ENCODE data around the gene GSTM2.
"Not testable (repeated sequence)": the region's sequence is repeated elsewhere in the genome, so short reads cannot be mapped to it uniquely, and the experiment has no call there.

GSTM2 gene

GRCh38 chr1:109687641-109688499 lies 20.0 kb downstream of the GSTM2 start, which contains the start of gene GSTM1:
Gene GSTM1 (plus strand): TSS chr1:109687817. CDS start chr1:109687874, 57 bp downstream.
- H3K4me1 ChIP-seq = no peaks in the 10 kb centered on the region
- no peaks in the 10 kb centered on the region for H3K27me3 ChIP-seq
- H3K9me3 ChIP-seq = no peaks in the 10 kb centered on the region
- no peak for DNase-seq
- H3K4me3 ChIP-seq (ENCODE audit: low read depth, low read length) = no peak within 1 kb of the TSS
- TF ChIP-seq CTCF (IDR thresholded peaks at IDR 0.05; ENCODE audit: low read depth, low read length) = no peak
- H3K36me3 ChIP-seq = no peaks in the 10 kb centered on the region

- no peak overlapping the region for H3K4me3 ChIP-seq (ENCODE audit: low read depth, low read length)
- H3K36me3 ChIP-seq = no peaks in the 10 kb centered on the region
- no peaks in the 10 kb centered on the region for H3K9me3 ChIP-seq
- no peak for DNase-seq
- H3K27me3 ChIP-seq = no peaks in the 10 kb centered on the region
- no peak for TF ChIP-seq CTCF (IDR thresholded peaks at IDR 0.05; ENCODE audit: low read depth, low read length)
- H3K4me1 ChIP-seq = no peaks in the 10 kb centered on the region
These were observed 22.1 kb downstream of the GSTM2 start for GRCh38 chr1:109689844-109690405.

DNA sequence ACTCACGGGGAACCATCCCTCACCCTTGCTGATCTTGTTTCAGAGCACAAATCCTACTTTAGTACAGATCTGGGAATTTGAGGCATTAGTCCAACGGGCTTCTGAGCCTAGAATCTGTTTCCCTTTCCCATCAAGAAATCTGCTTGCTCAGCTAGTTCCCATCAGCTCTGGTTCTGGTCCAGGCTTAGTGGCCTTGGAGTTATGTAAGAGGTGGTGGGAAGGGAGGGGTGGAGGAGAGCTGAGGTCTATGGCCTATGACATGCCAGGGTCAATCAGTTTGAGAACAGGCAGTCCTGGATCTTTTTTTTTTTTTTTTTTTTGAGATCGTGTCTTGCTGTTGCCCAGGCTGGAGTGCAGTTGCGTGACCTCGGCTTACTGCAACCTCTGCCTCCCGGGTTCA lies 23.9 kb downstream of the GSTM2 start:
- Histone ChIP-seq H3K27me3 (no peaks in the 10 kb centered on the region), H3K4me3 (ENCODE audit: low read depth, low read length) (no peak overlapping the region), H3K9me3 (no peaks in the 10 kb centered on the region), H3K4me1 (no peaks in the 10 kb centered on the region), H3K36me3 (no peaks in the 10 kb centered on the region)
- no peak for TF ChIP-seq CTCF (IDR thresholded peaks at IDR 0.05; ENCODE audit: low read depth, low read length)
- no peak for DNase-seq

DNA sequence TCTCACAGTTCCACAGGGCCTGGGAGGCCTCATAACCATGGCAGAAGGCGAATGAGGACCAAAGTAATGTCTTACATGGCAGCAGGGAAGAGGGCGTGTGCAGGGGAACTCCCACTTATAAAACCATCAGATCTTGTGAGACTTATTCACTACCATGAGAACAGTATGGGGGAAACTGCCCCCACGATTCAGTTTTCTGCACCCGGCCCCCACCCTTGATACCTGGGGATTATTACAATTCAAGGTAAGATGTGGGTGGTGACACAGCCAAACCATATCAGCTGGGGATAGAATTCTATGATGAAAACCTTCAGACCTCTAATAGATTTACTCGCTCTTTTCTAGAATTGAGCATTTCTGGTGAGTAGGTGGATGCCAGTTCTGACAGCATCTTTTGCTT lies 26.5 kb downstream of the GSTM2 start:
- DNase-seq, H3K36me3 ChIP-seq: not testable (repeated sequence)

GRCh38 chr1:109695138-109695537 lies 27.3 kb downstream of the GSTM2 start:
- not testable (repeated sequence) for DNase-seq; H3K9me3 ChIP-seq; H3K27me3 ChIP-seq; H3K4me3 ChIP-seq (ENCODE audit: low read depth, low read length); H3K36me3 ChIP-seq; H3K4me1 ChIP-seq

More for the DNA sequence above, 26.5 kb downstream of the GSTM2 start:
- H3K4me3 ChIP-seq (ENCODE audit: low read depth, low read length); H3K27me3 ChIP-seq; H3K9me3 ChIP-seq; H3K4me1 ChIP-seq: not testable (repeated sequence)

DNA sequence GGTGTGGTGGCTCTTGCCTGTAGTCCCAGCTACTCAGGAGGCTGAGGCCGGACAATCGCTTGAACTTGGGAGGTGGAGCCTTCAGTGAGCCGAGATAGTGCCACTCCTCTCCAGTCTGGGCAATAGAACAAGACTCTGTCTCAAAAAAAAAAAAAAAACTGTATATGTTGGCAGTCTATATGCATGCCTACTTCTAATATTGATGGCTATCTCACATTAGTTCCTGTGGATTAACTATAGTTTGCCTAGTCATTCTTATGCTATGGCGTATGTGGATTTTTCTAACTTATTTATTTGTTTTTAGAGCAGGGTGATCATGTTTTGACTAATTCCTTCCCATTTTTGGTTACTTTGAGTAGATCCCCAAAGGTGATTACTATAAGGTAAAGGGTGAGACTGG lies 29.2 kb downstream of the GSTM2 start:
- Histone ChIP-seq H3K27me3 (no peaks in the 10 kb centered on the region), H3K4me3 (ENCODE audit: low read depth, low read length) (no peak overlapping the region), H3K4me1 (no peaks in the 10 kb centered on the region), H3K36me3 (no peaks in the 10 kb centered on the region), H3K9me3 (no peaks in the 10 kb centered on the region)
- no peak for TF ChIP-seq CTCF (IDR thresholded peaks at IDR 0.05; ENCODE audit: low read depth, low read length)
- no peak for DNase-seq

GRCh38 chr1:109697861-109698260 lies 30.0 kb downstream of the GSTM2 start:
- not testable (repeated sequence) for H3K36me3 ChIP-seq; DNase-seq; H3K4me3 ChIP-seq (ENCODE audit: low read depth, low read length); H3K27me3 ChIP-seq; H3K9me3 ChIP-seq; H3K4me1 ChIP-seq

DNA sequence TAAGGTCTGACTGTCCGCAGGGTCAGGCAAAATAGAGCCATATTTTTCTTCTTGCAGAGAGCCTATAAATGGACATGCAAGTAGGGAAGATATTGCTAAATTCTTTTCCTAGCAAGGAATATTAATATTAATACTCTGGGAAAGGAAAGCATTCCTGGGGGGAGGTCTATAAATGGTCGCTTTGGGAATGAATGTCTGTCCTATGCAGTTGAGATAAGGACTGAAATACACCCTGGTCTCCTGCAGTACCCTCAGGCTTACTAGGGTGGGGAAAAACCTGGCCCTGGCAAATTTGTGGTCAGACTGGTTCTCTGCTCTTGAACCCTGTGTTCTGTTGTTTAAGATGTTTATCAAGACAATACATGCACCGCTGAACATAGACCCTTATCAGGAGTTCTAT lies 35.1 kb downstream of the GSTM2 start:
- not testable (repeated sequence) for DNase-seq; H3K4me3 ChIP-seq (ENCODE audit: low read depth, low read length); H3K36me3 ChIP-seq; H3K9me3 ChIP-seq; H3K4me1 ChIP-seq; H3K27me3 ChIP-seq

All from BE2C (cell line).